HAP-1 (cell line): ENCODE measurements around the gene NPTXR.
A peak's percentile ranks its signal among the peaks of the same experiment; 100 is the strongest.

Source experiments
- DNase-seq, 2 experiments: peaks; one replicate each; pipeline ENCODE4 v3.0.0-alpha.2; 2016 to 2020; ENCODE audit warnings: low spot score in 2 of 2
- H3K27me3 ChIP-seq: fragments of 250-450 bp; sonication (Bioruptor Pico); 2 replicates; pipeline ENCODE4 v1.5.1; 2020; ENCODE audit warnings: low read depth, mild to moderate bottlenecking, moderate library complexity
- H3K36me3 ChIP-seq: fragments of 250-450 bp; sonication (Bioruptor Pico); replicated peaks from 2 replicates; pipeline ENCODE4 v1.5.1; 2020; ENCODE audit warnings: mild to moderate bottlenecking
- H3K4me1 ChIP-seq: fragments of 250-450 bp; sonication (Bioruptor Pico); 2 replicates; pipeline ENCODE4 v1.5.1; 2020; ENCODE audit warnings: mild to moderate bottlenecking
- H3K4me3 ChIP-seq: fragments of 250-450 bp; sonication (Bioruptor Pico); 2 replicates; pipeline ENCODE4 v1.5.1; 2020; ENCODE audit warnings: mild to moderate bottlenecking, moderate library complexity
- H3K9me3 ChIP-seq: fragments of 250-450 bp; sonication (Bioruptor Pico); 2 replicates; pipeline ENCODE4 v1.5.1; 2020; ENCODE audit warnings: mild to moderate bottlenecking, moderate library complexity
- in situ Hi-C: fragments of 300-500 bp; cut with MboI; formaldehyde crosslinking; loops from 3 replicates; pipeline ENCODE4 v1.14.3; 2020; ENCODE audit warnings: low sequenced_read_pairs, inconsistent platforms, mixed read lengths

NPTXR gene

GRCh38 chr22:38843657-38844314, at the start of gene NPTXR:
Gene NPTXR, minus strand, starts transcription at chr22:38844028.
- no peaks in the 10 kb centered on the region; the same call in 1 of the 2 replicates for H3K4me1 ChIP-seq
- peak within 1 kb of the TSS; percentile 18 for H3K4me3 ChIP-seq
- peak; percentile 49 to 65 for DNase-seq
- in situ Hi-C loops = no loop called here
- no peaks in the 10 kb centered on the region for H3K9me3 ChIP-seq
- no peaks in the 10 kb centered on the region for H3K36me3 ChIP-seq
- peaks cover 43% of the 10 kb centered on the region for H3K27me3 ChIP-seq

GRCh38 chr22:38891256-38891655, 47.4 kb upstream of the NPTXR start:
- no peaks in the 10 kb centered on the region for H3K4me1 ChIP-seq
- no peak for DNase-seq
- no peaks in the 10 kb centered on the region for H3K9me3 ChIP-seq
- in situ Hi-C loops = no loop called here
- peaks cover 23% of the 10 kb centered on the region for H3K27me3 ChIP-seq
- no peak overlapping the region for H3K4me3 ChIP-seq
- H3K36me3 ChIP-seq = no peaks in the 10 kb centered on the region

- Histone ChIP-seq H3K4me3 (no peak overlapping the region), H3K36me3 (no peaks in the 10 kb centered on the region), H3K9me3 (no peaks in the 10 kb centered on the region), H3K27me3 (peaks cover 22% of the 10 kb centered on the region), H3K4me1 (no peaks in the 10 kb centered on the region)
- DNase-seq = no peak
- in situ Hi-C loops = no loop called here
Measured at GRCh38 chr22:38890377-38890776, 46.5 kb upstream of the NPTXR start.

- in situ Hi-C loops = no loop called here
- Histone ChIP-seq H3K27me3 (peaks cover 4% of the 10 kb centered on the region), H3K36me3 (no peaks in the 10 kb centered on the region), H3K4me1 (no peaks in the 10 kb centered on the region), H3K9me3 (no peaks in the 10 kb centered on the region), H3K4me3 (no peak overlapping the region)
- no peak for DNase-seq
Measured at GRCh38 chr22:38886333-38886732, 42.5 kb upstream of the NPTXR start.

- Histone ChIP-seq H3K4me3 (no peak overlapping the region), H3K36me3 (no peaks in the 10 kb centered on the region), H3K27me3 (no peaks in the 10 kb centered on the region), H3K9me3 (no peaks in the 10 kb centered on the region), H3K4me1 (no peaks in the 10 kb centered on the region)
- DNase-seq = no peak
- in situ Hi-C loops = no loop called here
Measured at GRCh38 chr22:38882972-38883622, 39.3 kb upstream of the NPTXR start.

- Histone ChIP-seq H3K36me3 (no peaks in the 10 kb centered on the region), H3K27me3 (no peaks in the 10 kb centered on the region), H3K4me1 (no peaks in the 10 kb centered on the region), H3K4me3 (no peak overlapping the region), H3K9me3 (no peaks in the 10 kb centered on the region)
- no peak for DNase-seq
- in situ Hi-C loops = no loop called here
Measured at GRCh38 chr22:38881997-38882879, 38.4 kb upstream of the NPTXR start.

GRCh38 chr22:38881464-38881871, 37.6 kb upstream of the NPTXR start:
- in situ Hi-C loops = no loop called here
- Histone ChIP-seq H3K4me3 (no peak overlapping the region), H3K4me1 (no peaks in the 10 kb centered on the region), H3K36me3 (no peaks in the 10 kb centered on the region), H3K9me3 (no peaks in the 10 kb centered on the region), H3K27me3 (no peaks in the 10 kb centered on the region)
- DNase-seq = no peak

GRCh38 chr22:38879961-38880360, 36.1 kb upstream of the NPTXR start:
- in situ Hi-C loops = loop anchor here (10.0 kb wide), 1 partner anchor 125 kb away; no protein-coding TSS in a partner anchor
- no peaks in the 10 kb centered on the region for H3K4me1 ChIP-seq
- H3K36me3 ChIP-seq = no peaks in the 10 kb centered on the region
- DNase-seq = no peak
- 0 out of 2 replicates have a peak, but pooled peaks cover 3% of the 10 kb centered on the region for H3K27me3 ChIP-seq
- H3K4me3 ChIP-seq = no peak overlapping the region
- H3K9me3 ChIP-seq = no peaks in the 10 kb centered on the region

- no peaks in the 10 kb centered on the region for H3K36me3 ChIP-seq
- in situ Hi-C loops = loop anchor here (10.0 kb wide), 1 partner anchor 126 kb away; no protein-coding TSS in a partner anchor
- 0 out of 2 replicates have a peak, but pooled peaks cover 3% of the 10 kb centered on the region for H3K27me3 ChIP-seq
- no peaks in the 10 kb centered on the region for H3K4me1 ChIP-seq
- no peaks in the 10 kb centered on the region for H3K9me3 ChIP-seq
- DNase-seq = no peak
- no peak overlapping the region for H3K4me3 ChIP-seq
Measured at GRCh38 chr22:38879108-38879729, 35.4 kb upstream of the NPTXR start.

GRCh38 chr22:38878001-38878400, 34.2 kb upstream of the NPTXR start:
- peaks cover 4% of the 10 kb centered on the region for H3K4me1 ChIP-seq
- DNase-seq = no peak
- 0 out of 2 replicates have a peak, but pooled peaks cover 3% of the 10 kb centered on the region for H3K27me3 ChIP-seq
- no peak overlapping the region for H3K4me3 ChIP-seq
- no peaks in the 10 kb centered on the region for H3K36me3 ChIP-seq
- in situ Hi-C loops = loop anchor here (10.0 kb wide), 1 partner anchor 127 kb away; no protein-coding TSS in a partner anchor
- no peaks in the 10 kb centered on the region for H3K9me3 ChIP-seq

- Histone ChIP-seq H3K4me1 (peaks cover 9% of the 10 kb centered on the region), H3K36me3 (peaks cover 5% of the 10 kb centered on the region), H3K4me3 (no peak overlapping the region), H3K27me3 (0 out of 2 replicates have a peak, but pooled peaks cover 3% of the 10 kb centered on the region), H3K9me3 (no peaks in the 10 kb centered on the region)
- no peak for DNase-seq
- in situ Hi-C loops = loop anchor here (10.0 kb wide), 1 partner anchor 130 kb away; no protein-coding TSS in a partner anchor
Measured at GRCh38 chr22:38874529-38875222, 30.8 kb upstream of the NPTXR start.

- H3K4me3 ChIP-seq = peak overlapping the region; percentile 69
- in situ Hi-C loops = loop anchor here (10.0 kb wide), 1 partner anchor 131 kb away; no protein-coding TSS in a partner anchor
- no peak for DNase-seq
- peaks cover 14% of the 10 kb centered on the region for H3K36me3 ChIP-seq
- 0 out of 2 replicates have a peak, but pooled peaks cover 3% of the 10 kb centered on the region for H3K27me3 ChIP-seq
- H3K4me1 ChIP-seq = peaks cover 9% of the 10 kb centered on the region
- H3K9me3 ChIP-seq = no peaks in the 10 kb centered on the region
Measured at GRCh38 chr22:38873469-38874411, 29.9 kb upstream of the NPTXR start.
